Neural cell (in vitro differentiated cells): ENCODE results near the gene ABCA2. TPM values are rescaled to one million over a fixed set of nuclear protein-coding genes. Genes with fewer than 3 reads are reported as not detected.

ENCODE experiments used
- H2AFZ ChIP-seq: fragments of 200-600, 300-800 bp; sonication (generic), shearing (Covaris generic); 2 replicates; pipeline ENCODE4 v1.6.0; 2014; ENCODE audit warnings: low read depth, mild to moderate bottlenecking, antibody characterized with exemption, low read length, moderate library complexity
- H3F3A ChIP-seq: fragments of 200-600 bp; shearing (Covaris generic); 2 replicates; pipeline ENCODE4 v1.6.1; 2016; ENCODE audit warnings: mild to moderate bottlenecking, moderate library complexity, mixed read lengths, antibody characterized with exemption, low read length; ENCODE audit not compliant: insufficient read depth, poor library complexity, severe bottlenecking
- H3K27ac ChIP-seq: fragments of 200-600, 300-800 bp; sonication (generic), shearing (Covaris generic); 2 replicates; pipeline ENCODE4 v1.5.1; 2014; ENCODE audit warnings: mild to moderate bottlenecking, low read length, moderate library complexity
- H3K27me3 ChIP-seq: fragments of 300-800, 200-600 bp; sonication (generic), shearing (Covaris generic); 2 replicates; pipeline ENCODE4 v1.6.0; 2014; ENCODE audit warnings: mild to moderate bottlenecking, low read depth, low read length, moderate library complexity; ENCODE audit not compliant: insufficient read depth
- H3K36me3 ChIP-seq: fragments of 300-800, 200-600 bp; sonication (generic), shearing (Covaris generic); 2 replicates; pipeline ENCODE4 v1.5.1; 2014; ENCODE audit warnings: mild to moderate bottlenecking, antibody characterized with exemption, low read length, moderate library complexity; ENCODE audit not compliant: insufficient read depth
- H3K4me2 ChIP-seq: fragments of 300-800, 200-600 bp; sonication (generic), shearing (Covaris generic); 2 replicates; pipeline ENCODE4 v1.6.0; 2014; ENCODE audit warnings: mild to moderate bottlenecking, low read length
- H3K4me3 ChIP-seq: fragments of 300-800, 200-600 bp; sonication (generic), shearing (Covaris generic); 2 replicates; pipeline ENCODE4 v1.5.1; 2014; ENCODE audit warnings: mild to moderate bottlenecking, low read length, moderate library complexity
- H3K79me2 ChIP-seq: fragments of 200-600 bp; shearing (Covaris generic); replicated peaks from 2 replicates; pipeline ENCODE4 v1.6.0; 2014; ENCODE audit warnings: mild to moderate bottlenecking, low read length, moderate library complexity; ENCODE audit not compliant: insufficient read depth
- H3K9ac ChIP-seq: fragments of 300-800, 200-600 bp; sonication (generic), shearing (Covaris generic); 2 replicates; pipeline ENCODE4 v1.6.1; 2016; ENCODE audit warnings: mild to moderate bottlenecking, low read length, mixed read lengths
- H3K9me2 ChIP-seq: fragments of 200-600 bp; shearing (Covaris generic); 2 replicates; pipeline ENCODE4 v1.6.1; 2016; ENCODE audit warnings: mild to moderate bottlenecking, low read length, mixed read lengths; ENCODE audit not compliant: insufficient read depth
- H3K9me3 ChIP-seq: fragments of 200-600, 300-800 bp; sonication (generic), shearing (Covaris generic); 2 replicates; pipeline ENCODE4 v1.6.1; 2016; ENCODE audit warnings: mild to moderate bottlenecking, mixed run types, low read length, moderate library complexity, mixed read lengths
- H4K20me1 ChIP-seq: fragments of 200-600 bp; shearing (Covaris generic); 2 replicates; pipeline ENCODE4 v1.6.1; 2016; ENCODE audit warnings: mild to moderate bottlenecking, mixed run types; ENCODE audit not compliant: insufficient read depth
- CTCF ChIP-seq: fragments of 450-650 bp; IDR thresholded peaks from 2 replicates; pipeline ENCODE4 v1.5.1; 2014; ENCODE audit warnings: antibody characterized with exemption, mild to moderate bottlenecking, moderate library complexity; ENCODE audit not compliant: poor library complexity, severe bottlenecking
- EP300 ChIP-seq: fragments of 450-650 bp; conservative IDR thresholded peaks from 2 replicates; pipeline ENCODE4 v1.6.1; 2014; ENCODE audit warnings: antibody characterized with exemption, mild to moderate bottlenecking, moderate library complexity; ENCODE audit not compliant: poor library complexity, severe bottlenecking
- EZH2 ChIP-seq: fragments of 200-600, 300-800 bp; shearing (Covaris generic), sonication (generic); IDR thresholded peaks from 2 replicates; pipeline ENCODE4 v1.6.1; 2014; ENCODE audit warnings: antibody characterized with exemption, low read length, borderline replicate concordance, mild to moderate bottlenecking; ENCODE audit not compliant: insufficient read depth, poor library complexity, severe bottlenecking
- MXI1 ChIP-seq: fragments of 450-650 bp; conservative IDR thresholded peaks from 2 replicates; pipeline ENCODE4 v1.6.1; 2014; ENCODE audit warnings: antibody characterized with exemption, mild to moderate bottlenecking; ENCODE audit not compliant: poor library complexity, severe bottlenecking
- POLR2AphosphoS5 ChIP-seq: IDR thresholded peaks from 2 replicates; pipeline ENCODE4 v1.6.1; 2012
- RAD21 ChIP-seq: fragments of 450-650 bp; conservative IDR thresholded peaks from 2 replicates; pipeline ENCODE4 v1.6.1; 2014; ENCODE audit warnings: antibody characterized with exemption, mild to moderate bottlenecking, moderate library complexity
- REST ChIP-seq: IDR thresholded peaks from 2 replicates; pipeline ENCODE4 v1.6.1; 2012; ENCODE audit warnings: borderline replicate concordance
- SMC3 ChIP-seq: fragments of 450-650 bp; conservative IDR thresholded peaks from 2 replicates; pipeline ENCODE4 v1.6.1; 2014; ENCODE audit warnings: antibody characterized with exemption, mild to moderate bottlenecking, moderate library complexity; ENCODE audit not compliant: poor library complexity
- TAF1 ChIP-seq: IDR thresholded peaks from 2 replicates; pipeline ENCODE4 v1.6.1; 2012; ENCODE audit warnings: low read depth
- polyA plus RNA-seq: library from polyadenylated mRNA; depleted of rRNA; stranded (reverse); fragments of >200 nt; gene quantifications from 2 replicates; pipeline ENCODE4 v1.2.3, GENCODE V29; 2014

The ABCA2 gene
- polyA plus RNA-seq, 1 donor from 2014 or later = 30.6 TPM

GRCh38 chr9:137074657-137075274, 46.7 kb upstream of the ABCA2 start:
- no peak overlapping the region for H2AFZ ChIP-seq
- H3K36me3 ChIP-seq = no peaks in the 10 kb centered on the region
- H3K9me3 ChIP-seq = no peaks in the 10 kb centered on the region
- no peak overlapping the region for H3K27ac ChIP-seq
- no peak overlapping the region for H3K4me2 ChIP-seq
- no peaks in the 10 kb centered on the region for H3K79me2 ChIP-seq
- H3K9me2 ChIP-seq = no peaks in the 10 kb centered on the region
- H3K27me3 ChIP-seq = peaks cover 49% of the 10 kb centered on the region
- TF ChIP-seq TAF1 (no peak), RAD21 (no peak), EP300 (no peak), REST (no peak), CTCF (no peak), SMC3 (no peak), MXI1 (no peak), EZH2 (no peak), POLR2AphosphoS5 (no peak)
- no peaks in the 10 kb centered on the region for H3F3A ChIP-seq
- no peak overlapping the region for H3K9ac ChIP-seq
- no peaks in the 10 kb centered on the region for H4K20me1 ChIP-seq
- H3K4me3 ChIP-seq = no peak overlapping the region

- Histone ChIP-seq H3K9ac (no peak overlapping the region), H3K79me2 (no peaks in the 10 kb centered on the region), H2AFZ (no peak overlapping the region), H3F3A (no peaks in the 10 kb centered on the region), H3K4me3 (no peak overlapping the region), H3K36me3 (no peaks in the 10 kb centered on the region), H4K20me1 (no peaks in the 10 kb centered on the region), H3K9me2 (no peaks in the 10 kb centered on the region), H3K9me3 (no peaks in the 10 kb centered on the region), H3K27me3 (peaks cover 49% of the 10 kb centered on the region), H3K27ac (no peak overlapping the region), H3K4me2 (no peak overlapping the region)
- TF ChIP-seq SMC3 = no peak
- TF ChIP-seq REST = no peak
- TF ChIP-seq POLR2AphosphoS5 = no peak
- TF ChIP-seq TAF1 = no peak
Measured at GRCh38 chr9:137073992-137074399, 46.0 kb upstream of the ABCA2 start.
